ENCODE results near the gene DDR1. TPM values are rescaled to one million over a fixed set of nuclear protein-coding genes. Genes with fewer than 3 reads are reported as not detected.

DDR1 gene
- total RNA-seq, 1 donor from 2014 or later: 120 TPM

DNA sequence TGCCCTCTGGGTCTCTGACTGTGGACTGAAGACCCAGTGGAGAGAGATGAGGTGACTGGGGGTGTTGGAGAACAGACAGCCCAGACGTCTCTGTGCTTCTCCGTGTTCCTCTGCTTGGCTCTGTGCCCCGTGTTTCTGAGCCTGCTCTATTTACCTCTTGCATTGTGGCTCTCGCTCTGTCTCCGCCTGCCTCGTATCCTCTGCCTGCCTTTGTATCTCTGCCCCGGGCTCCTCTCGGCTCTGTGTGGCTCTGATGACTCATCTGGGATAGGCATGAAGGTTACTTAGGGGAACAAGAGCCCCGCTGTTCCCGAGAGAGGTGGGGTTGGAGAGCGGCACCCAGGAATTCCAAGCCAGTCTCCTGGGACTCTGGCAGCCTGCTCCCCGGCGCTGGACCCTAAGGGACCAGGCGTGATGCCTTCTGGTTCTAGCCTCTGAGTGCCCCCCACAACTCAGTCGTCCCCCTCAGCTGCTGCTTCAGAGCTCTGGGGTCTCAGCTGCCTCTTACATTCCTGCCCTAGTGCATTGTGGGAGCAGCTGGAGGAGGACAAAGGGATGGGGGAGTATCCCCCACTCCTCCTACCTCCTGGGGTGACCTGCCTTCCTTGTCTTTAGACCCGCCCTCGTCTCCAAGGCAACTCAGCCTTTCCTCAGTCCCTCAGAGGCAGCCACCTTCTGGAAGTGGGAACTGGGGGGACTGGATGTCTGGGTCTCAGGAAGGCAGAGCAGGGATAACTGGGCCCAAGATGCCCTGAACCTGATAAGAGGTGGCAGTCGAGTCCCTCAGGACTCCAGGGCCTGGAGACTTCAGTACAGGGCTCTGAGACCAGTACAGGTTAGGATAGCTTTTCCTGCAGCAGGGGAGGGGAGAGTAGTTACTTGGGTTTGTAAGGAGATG is 1.9 kb downstream of the DDR1 start:
- no peaks in the 10 kb centered on the region for H3K36me3 Mint-ChIP-seq (ENCODE audit: unreplicated experiment)
- peak overlapping the region; percentile 88 for H3K4me3 Mint-ChIP-seq (ENCODE audit: unreplicated experiment)
- TF ChIP-seq, protein P1, sequence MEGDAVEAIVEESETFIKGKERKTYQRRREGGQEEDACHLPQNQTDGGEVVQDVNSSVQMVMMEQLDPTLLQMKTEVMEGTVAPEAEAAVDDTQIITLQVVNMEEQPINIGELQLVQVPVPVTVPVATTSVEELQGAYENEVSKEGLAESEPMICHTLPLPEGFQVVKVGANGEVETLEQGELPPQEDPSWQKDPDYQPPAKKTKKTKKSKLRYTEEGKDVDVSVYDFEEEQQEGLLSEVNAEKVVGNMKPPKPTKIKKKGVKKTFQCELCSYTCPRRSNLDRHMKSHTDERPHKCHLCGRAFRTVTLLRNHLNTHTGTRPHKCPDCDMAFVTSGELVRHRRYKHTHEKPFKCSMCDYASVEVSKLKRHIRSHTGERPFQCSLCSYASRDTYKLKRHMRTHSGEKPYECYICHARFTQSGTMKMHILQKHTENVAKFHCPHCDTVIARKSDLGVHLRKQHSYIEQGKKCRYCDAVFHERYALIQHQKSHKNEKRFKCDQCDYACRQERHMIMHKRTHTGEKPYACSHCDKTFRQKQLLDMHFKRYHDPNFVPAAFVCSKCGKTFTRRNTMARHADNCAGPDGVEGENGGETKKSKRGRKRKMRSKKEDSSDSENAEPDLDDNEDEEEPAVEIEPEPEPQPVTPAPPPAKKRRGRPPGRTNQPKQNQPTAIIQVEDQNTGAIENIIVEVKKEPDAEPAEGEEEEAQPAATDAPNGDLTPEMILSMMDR (IDR thresholded peaks at IDR 0.05; ENCODE audit: partially characterized antibody, unreplicated experiment): no peak
- peaks cover 46% of the 10 kb centered on the region for H3K4me1 Mint-ChIP-seq (ENCODE audit: low read depth, unreplicated experiment)
- H3K27ac Mint-ChIP-seq (ENCODE audit: unreplicated experiment): peak overlapping the region; percentile 90
- peak; percentile 38 for DNase-seq
- H3K27me3 Mint-ChIP-seq (ENCODE audit: unreplicated experiment): peaks cover 21% of the 10 kb centered on the region
- peaks cover 15% of the 10 kb centered on the region for H3K9me3 Mint-ChIP-seq (ENCODE audit: unreplicated experiment)

DNA sequence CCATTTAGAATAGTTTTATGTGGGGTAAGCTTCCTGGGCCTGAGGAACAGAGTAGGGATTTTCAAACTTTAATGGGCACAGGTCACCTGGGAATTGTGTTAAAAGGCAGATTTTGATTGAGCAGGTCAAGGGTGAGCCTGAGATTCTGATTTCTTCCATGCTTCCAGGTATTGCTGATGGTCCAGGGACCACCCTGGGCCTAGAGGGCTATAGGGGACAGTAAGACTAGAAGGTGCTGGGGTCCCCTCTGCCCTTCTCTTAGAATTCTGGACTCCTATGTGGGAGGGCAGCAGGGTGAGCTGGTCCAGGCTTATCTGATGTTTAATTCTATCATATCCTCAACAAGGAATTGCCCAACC is 2.6 kb downstream of the DDR1 start:
- Mint-ChIP-seq H3K27ac (ENCODE audit: unreplicated experiment) (peak overlapping the region; percentile 90), H3K4me1 (ENCODE audit: low read depth, unreplicated experiment) (peaks cover 40% of the 10 kb centered on the region), H3K4me3 (ENCODE audit: unreplicated experiment) (peak overlapping the region; percentile 88), H3K9me3 (ENCODE audit: unreplicated experiment) (peaks cover 9% of the 10 kb centered on the region), H3K27me3 (ENCODE audit: unreplicated experiment) (peaks cover 17% of the 10 kb centered on the region), H3K36me3 (ENCODE audit: unreplicated experiment) (no peaks in the 10 kb centered on the region)
- DNase-seq: no peak
- TF ChIP-seq, protein P1 (IDR thresholded peaks at IDR 0.05; ENCODE audit: partially characterized antibody, unreplicated experiment): no peak

DNA sequence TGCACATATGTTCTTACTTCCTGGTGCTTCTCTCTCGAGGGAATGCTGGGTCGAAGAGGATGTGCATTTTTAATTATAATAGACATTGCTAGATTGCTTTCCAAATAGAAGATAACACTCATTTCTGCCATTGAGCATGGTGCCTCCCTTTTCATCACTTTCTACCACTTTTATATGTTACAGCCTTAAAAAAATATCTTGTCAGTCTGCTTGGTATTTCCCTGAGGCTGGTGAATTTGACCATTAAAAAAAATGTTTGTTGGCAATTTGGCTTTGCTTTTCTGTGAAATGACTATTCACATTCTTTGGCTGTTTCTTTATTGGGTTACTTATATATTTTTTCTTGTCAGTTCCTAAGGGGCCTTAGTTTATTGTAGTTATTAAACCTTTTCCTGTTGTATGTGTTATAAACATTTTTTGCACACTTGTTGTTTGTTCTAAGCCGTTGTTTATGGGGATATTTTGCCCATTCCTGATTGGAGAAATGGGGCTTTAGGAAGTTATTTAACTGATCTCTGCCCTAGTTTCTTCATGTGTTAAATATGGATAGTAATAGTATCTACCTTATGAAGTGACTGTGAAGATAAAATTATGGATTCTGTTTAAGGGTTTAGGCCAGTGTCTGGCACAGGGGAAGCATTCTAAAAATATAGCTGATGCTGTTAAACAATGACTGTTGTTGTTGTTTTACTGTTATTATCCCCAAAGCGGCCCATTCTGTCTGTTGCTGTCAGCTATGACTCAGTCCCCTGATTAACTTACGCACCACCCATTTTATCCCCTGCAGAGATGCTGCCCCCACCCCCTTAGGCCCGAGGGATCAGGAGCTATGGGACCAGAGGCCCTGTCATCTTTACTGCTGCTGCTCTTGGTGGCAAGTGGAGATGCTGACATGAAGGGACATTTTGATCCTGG is 3.8 kb downstream of the DDR1 start:
- peaks cover 19% of the 10 kb centered on the region for H3K27me3 Mint-ChIP-seq (ENCODE audit: unreplicated experiment)
- peaks cover 10% of the 10 kb centered on the region for H3K9me3 Mint-ChIP-seq (ENCODE audit: unreplicated experiment)
- H3K27ac Mint-ChIP-seq (ENCODE audit: unreplicated experiment): no peak overlapping the region
- TF ChIP-seq, protein P1 (IDR thresholded peaks at IDR 0.05; ENCODE audit: partially characterized antibody, unreplicated experiment): no peak
- DNase-seq: no peak
- peaks cover 31% of the 10 kb centered on the region for H3K4me1 Mint-ChIP-seq (ENCODE audit: low read depth, unreplicated experiment)
- peaks cover 5% of the 10 kb centered on the region for H3K36me3 Mint-ChIP-seq (ENCODE audit: unreplicated experiment)
- peak overlapping the region; percentile 2 for H3K4me3 Mint-ChIP-seq (ENCODE audit: unreplicated experiment)

DNA sequence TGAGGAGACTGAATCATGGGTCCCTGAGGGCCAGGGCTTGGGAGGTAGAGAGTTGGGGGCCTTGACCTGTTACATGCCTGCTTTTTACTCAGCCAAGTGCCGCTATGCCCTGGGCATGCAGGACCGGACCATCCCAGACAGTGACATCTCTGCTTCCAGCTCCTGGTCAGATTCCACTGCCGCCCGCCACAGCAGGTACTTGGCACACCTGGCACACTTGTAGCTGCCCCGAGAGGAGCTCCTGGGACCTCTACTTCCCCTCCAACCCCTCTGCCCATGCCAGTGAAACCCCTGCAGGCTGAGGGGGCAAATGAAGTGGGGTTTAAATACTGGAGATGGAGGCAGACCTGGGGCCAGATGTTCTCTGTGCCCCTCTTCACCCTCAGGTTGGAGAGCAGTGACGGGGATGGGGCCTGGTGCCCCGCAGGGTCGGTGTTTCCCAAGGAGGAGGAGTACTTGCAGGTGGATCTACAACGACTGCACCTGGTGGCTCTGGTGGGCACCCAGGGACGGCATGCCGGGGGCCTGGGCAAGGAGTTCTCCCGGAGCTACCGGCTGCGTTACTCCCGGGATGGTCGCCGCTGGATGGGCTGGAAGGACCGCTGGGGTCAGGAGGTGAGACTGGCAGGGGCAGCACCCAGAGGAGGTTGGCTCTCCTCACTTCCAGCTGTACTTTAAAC is 4.6 kb downstream of the DDR1 start:
- Mint-ChIP-seq H3K27ac (ENCODE audit: unreplicated experiment) (no peak overlapping the region), H3K27me3 (ENCODE audit: unreplicated experiment) (peaks cover 19% of the 10 kb centered on the region), H3K4me3 (ENCODE audit: unreplicated experiment) (no peak overlapping the region), H3K4me1 (ENCODE audit: low read depth, unreplicated experiment) (peaks cover 26% of the 10 kb centered on the region), H3K36me3 (ENCODE audit: unreplicated experiment) (peaks cover 5% of the 10 kb centered on the region), H3K9me3 (ENCODE audit: unreplicated experiment) (peaks cover 10% of the 10 kb centered on the region)
- TF ChIP-seq, protein P1 (IDR thresholded peaks at IDR 0.05; ENCODE audit: partially characterized antibody, unreplicated experiment): no peak
- no peak for DNase-seq
